ENCODE measurements around the gene TTLL11. TPM values are rescaled to one million over a fixed set of nuclear protein-coding genes. Genes with fewer than 3 reads are reported as not detected.

The TTLL11 gene
- total and polyA plus RNA-seq, 2 of the 8 experiments (the other 6 are each of a cell fraction or from before 2014, with no cell fraction given), result 0.56 to 0.80 TPM

DNA sequence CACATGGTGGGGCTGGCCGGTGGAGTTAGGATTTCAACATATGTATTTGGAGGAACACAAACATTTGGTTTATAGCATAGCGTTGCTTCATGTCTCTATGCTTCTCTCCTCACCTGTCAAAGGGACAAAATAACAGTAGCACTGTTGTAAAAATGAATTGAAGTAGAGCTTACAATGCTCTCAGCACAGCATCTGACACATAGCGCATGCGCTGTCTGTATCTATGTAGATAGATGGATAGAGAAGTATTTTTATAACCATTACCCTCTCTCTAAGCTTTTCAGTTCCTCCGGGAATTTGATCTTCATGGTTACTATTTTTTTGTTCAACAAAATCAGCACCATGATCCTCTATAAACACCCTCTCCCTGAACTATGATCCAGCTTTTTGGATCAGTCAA lies 166.0 kb downstream of the TTLL11 start (continued):
- TF ChIP-seq CHD7 (IDR thresholded peaks at IDR 0.05; ENCODE audit: insufficient replicate concordance, low read length), result no peak
- TF ChIP-seq RAD21 (IDR thresholded peaks at IDR 0.05 in 1 of 2, conservative IDR thresholded peaks at IDR 0.05 in 1 of 2; ENCODE audit: low read depth in 2 of 2, low read length in 2 of 2), result no peak
- TF ChIP-seq USF2 (IDR thresholded peaks at IDR 0.05; ENCODE audit: low read length), result no peak
- TF ChIP-seq EP300 (IDR thresholded peaks at IDR 0.05; ENCODE audit: borderline replicate concordance in 1 of 2, low read depth in 2 of 2, low read length in 2 of 2), result no peak
- TF ChIP-seq TBP (IDR thresholded peaks at IDR 0.05; ENCODE audit: low read depth, low read length), result no peak

All from H1 (cell line).